ENCODE results near the gene VAV2.
"Not testable (repeated sequence)": the region's sequence is repeated elsewhere in the genome, so short reads cannot be mapped to it uniquely, and the experiment has no call there.

The VAV2 gene

GRCh38 chr9:133750982-133751649, 241.0 kb downstream of the VAV2 start (continued):
- TF ChIP-seq TSHZ2 (CRISPR knock-in tag; IDR thresholded peaks at IDR 0.05) (no peak), CREB5 (CRISPR knock-in tag; IDR thresholded peaks at IDR 0.05; ENCODE audit: low read depth) (no peak), RARB (CRISPR knock-in tag; IDR thresholded peaks at IDR 0.05) (no peak), TCF4 (CRISPR knock-in tag; IDR thresholded peaks at IDR 0.05; ENCODE audit: borderline replicate concordance) (no peak), ZNF70 (CRISPR knock-in tag; IDR thresholded peaks at IDR 0.05) (no peak)

GRCh38 chr9:133747309-133747708, 244.8 kb downstream of the VAV2 start:
- ATAC-seq = no peak

GRCh38 chr9:133744528-133744927, 247.6 kb downstream of the VAV2 start:
- not testable (repeated sequence) for ATAC-seq

More at GRCh38 chr9:133747309-133747708, 244.8 kb downstream of the VAV2 start:
- TF ChIP-seq ZFP30 (CRISPR knock-in tag; IDR thresholded peaks at IDR 0.05) = no peak

GRCh38 chr9:133742849-133743444, 249.2 kb downstream of the VAV2 start:
- TF ChIP-seq TSHZ2 (CRISPR knock-in tag; IDR thresholded peaks at IDR 0.05) (0 out of 2 replicates have a peak, but pooled peaks have one; percentile 11), PPARA (CRISPR knock-in tag; IDR thresholded peaks at IDR 0.05; ENCODE audit: borderline replicate concordance) (no peak)
- ATAC-seq = peak; percentile 83

GRCh38 chr9:133742251-133742650, 249.9 kb downstream of the VAV2 start:
- TF ChIP-seq CREB5 (CRISPR knock-in tag; IDR thresholded peaks at IDR 0.05; ENCODE audit: low read depth) (no peak), ZNF70 (CRISPR knock-in tag; IDR thresholded peaks at IDR 0.05) (no peak), TOX (CRISPR knock-in tag; IDR thresholded peaks at IDR 0.05; ENCODE audit: borderline replicate concordance) (no peak), BACH2 (CRISPR knock-in tag; IDR thresholded peaks at IDR 0.05; ENCODE audit: borderline replicate concordance) (no peak), ZC3H10 (CRISPR knock-in tag; IDR thresholded peaks at IDR 0.05) (no peak), ZNF8 (CRISPR knock-in tag; IDR thresholded peaks at IDR 0.05) (no peak), ZFP3 (CRISPR knock-in tag; IDR thresholded peaks at IDR 0.05) (no peak), CSRNP3 (CRISPR knock-in tag; IDR thresholded peaks at IDR 0.05) (no peak), ISL1 (CRISPR knock-in tag; IDR thresholded peaks at IDR 0.05) (no peak), CSDC2 (CRISPR knock-in tag; IDR thresholded peaks at IDR 0.05) (no peak), ZNF565 (CRISPR knock-in tag; conservative IDR thresholded peaks at IDR 0.05; ENCODE audit: low read depth) (no peak)
- no peak for ATAC-seq
